ENCODE data around the gene ILDR1.

GRCh38 chr3:121956363-121956762, 65.7 kb downstream of the ILDR1 start:
- TF ChIP-seq CTCF (IDR thresholded peaks at IDR 0.05): no peak
- TF ChIP-seq POLR2A (IDR thresholded peaks at IDR 0.05): no peak
- no peak for TF ChIP-seq POLR2AphosphoS5 (IDR thresholded peaks at IDR 0.05; ENCODE audit: insufficient read depth in 1 of 2, low read depth in 1 of 2)
